H9 (cell line): ENCODE measurements around the gene THPO. TPM values are rescaled to one million over a fixed set of nuclear protein-coding genes. Genes with fewer than 3 reads are reported as not detected.

Experiments used
- DNase-seq: peaks from one replicate; pipeline ENCODE4 v3.0.0-alpha.2; 2017
- H2AFZ ChIP-seq: one replicate; pipeline ENCODE4 v1.6.1; 2013; ENCODE audit warnings: mild to moderate bottlenecking, low read length, control low read depth, moderate library complexity
- H2AK5ac ChIP-seq: 2 replicates; pipeline ENCODE4 v1.6.1; 2013; ENCODE audit warnings: low read length, control low read depth, mixed read lengths; ENCODE audit not compliant: insufficient read length
- H2BK120ac ChIP-seq: one replicate; pipeline ENCODE4 v1.6.1; 2013; ENCODE audit warnings: low read depth, mild to moderate bottlenecking, low read length, control low read depth, inconsistent platforms; ENCODE audit not compliant: poor library complexity, severe bottlenecking
- H2BK12ac ChIP-seq: 2 replicates; pipeline ENCODE4 v1.6.1; 2013; ENCODE audit warnings: low read length, control low read depth, mixed read lengths, low read depth; ENCODE audit not compliant: insufficient read length
- H2BK15ac ChIP-seq: 2 replicates; pipeline ENCODE4 v1.6.1; 2013; ENCODE audit warnings: low read depth, low read length, control low read depth
- H2BK20ac ChIP-seq: one replicate; pipeline ENCODE4 v1.6.1; 2013; ENCODE audit warnings: low read depth, mild to moderate bottlenecking, low read length, control low read depth, inconsistent platforms; ENCODE audit not compliant: poor library complexity, severe bottlenecking
- H2BK5ac ChIP-seq: 2 replicates; pipeline ENCODE4 v1.6.1; 2013; ENCODE audit warnings: low read length, control low read depth, mixed read lengths; ENCODE audit not compliant: insufficient read length
- H3K14ac ChIP-seq: 2 replicates; pipeline ENCODE4 v1.6.1; 2013; ENCODE audit warnings: low read length, control low read depth; ENCODE audit not compliant: insufficient read depth
- H3K18ac ChIP-seq: 2 replicates; pipeline ENCODE4 v1.6.1; 2013; ENCODE audit warnings: low read depth, mild to moderate bottlenecking, mixed read lengths, low read length, control low read depth; ENCODE audit not compliant: insufficient read length
- H3K23ac ChIP-seq: 2 replicates; pipeline ENCODE4 v1.6.1; 2013; ENCODE audit warnings: low read length, control low read depth, mixed read lengths, low read depth; ENCODE audit not compliant: insufficient read length
- H3K23me2 ChIP-seq: 2 replicates; pipeline ENCODE4 v1.6.1; 2013; ENCODE audit warnings: low read depth, mild to moderate bottlenecking, mixed read lengths, low read length, control low read depth; ENCODE audit not compliant: insufficient read length, poor library complexity, severe bottlenecking
- H3K27ac ChIP-seq: 2 replicates; pipeline ENCODE4 v1.5.1; 2013; ENCODE audit warnings: low read length, control low read depth, mixed read lengths, low read depth; ENCODE audit not compliant: insufficient read length
- H3K27me3 ChIP-seq: 2 replicates; pipeline ENCODE4 v1.6.1; 2013; ENCODE audit warnings: low read length, control low read depth, inconsistent platforms; ENCODE audit not compliant: insufficient read depth
- H3K4ac ChIP-seq: 2 replicates; pipeline ENCODE4 v1.6.1; 2013; ENCODE audit warnings: low read depth, mild to moderate bottlenecking, control low read depth, inconsistent platforms, low read length, moderate library complexity
- H3K4me1 ChIP-seq: 2 replicates; pipeline ENCODE4 v1.6.1; 2013; ENCODE audit warnings: low read length, control low read depth, inconsistent platforms; ENCODE audit not compliant: insufficient read depth
- H3K4me2 ChIP-seq: 2 replicates; pipeline ENCODE4 v1.6.1; 2013; ENCODE audit warnings: low read length, control low read depth, mixed read lengths; ENCODE audit not compliant: insufficient read length, insufficient read depth
- H3K56ac ChIP-seq: 2 replicates; pipeline ENCODE4 v1.6.1; 2013; ENCODE audit warnings: low read depth, mild to moderate bottlenecking, mixed read lengths, low read length, control low read depth; ENCODE audit not compliant: insufficient read length
- H3K79me1 ChIP-seq: 2 replicates; pipeline ENCODE4 v1.6.1; 2013; ENCODE audit warnings: low read depth, mild to moderate bottlenecking, moderate library complexity, low read length, control low read depth, inconsistent platforms; ENCODE audit not compliant: insufficient read depth, poor library complexity, severe bottlenecking
- H3K79me2 ChIP-seq: 2 replicates; pipeline ENCODE4 v1.6.1; 2013; ENCODE audit warnings: low read length, control low read depth, inconsistent platforms; ENCODE audit not compliant: insufficient read depth
- H3K9ac ChIP-seq: 2 replicates; pipeline ENCODE4 v1.6.1; 2013; ENCODE audit warnings: low read length, control low read depth, mixed read lengths; ENCODE audit not compliant: insufficient read length; ENCODE audit errors: extremely low read depth
- H3K9me3 ChIP-seq: one replicate; pipeline ENCODE4 v1.6.1; 2013; ENCODE audit warnings: low read depth, low read length, inconsistent platforms; ENCODE audit not compliant: control insufficient read depth
- H3T11ph ChIP-seq: one replicate; pipeline ENCODE4 v1.6.1; 2013; ENCODE audit warnings: mild to moderate bottlenecking, low read length, control low read depth, inconsistent platforms
- H4K20me1 ChIP-seq: one replicate; pipeline ENCODE4 v1.6.1; 2013; ENCODE audit not compliant: control insufficient read depth, insufficient read length, insufficient read depth
- H4K5ac ChIP-seq: 2 replicates; pipeline ENCODE4 v1.6.1; 2013; ENCODE audit warnings: low read depth, mild to moderate bottlenecking, mixed read lengths, low read length, control low read depth; ENCODE audit not compliant: insufficient read length
- H4K8ac ChIP-seq: replicated peaks from 2 replicates; pipeline ENCODE4 v1.6.1; 2013; ENCODE audit warnings: low read length, control low read depth, mixed read lengths, low read depth; ENCODE audit not compliant: insufficient read length
- H4K91ac ChIP-seq: 2 replicates; pipeline ENCODE4 v1.6.1; 2013; ENCODE audit warnings: low read depth, mild to moderate bottlenecking, moderate library complexity, mixed read lengths, low read length, control low read depth; ENCODE audit not compliant: insufficient read length
- H3K27ac Mint-ChIP-seq, 3 experiments: 2 replicates in 2 of 3; 3 replicates in 1 of 3; pipeline ENCODE4 v1.8.0; 2020 to 2021; ENCODE audit warnings: mixed read lengths in 3 of 3, mild to moderate bottlenecking in 1 of 3, moderate library complexity in 1 of 3
- H3K27me3 Mint-ChIP-seq: 2 replicates; pipeline ENCODE4 v1.8.0; 2021; ENCODE audit warnings: low read depth, mild to moderate bottlenecking, moderate library complexity, mixed read lengths
- H3K36me3 Mint-ChIP-seq, 3 experiments: 2 replicates in 2 of 3; 3 replicates in 1 of 3; pipeline ENCODE4 v1.8.0; 2020 to 2021; ENCODE audit warnings: low read depth in 3 of 3, mixed read lengths in 3 of 3; ENCODE audit not compliant: insufficient read depth in 1 of 3
- H3K4me1 Mint-ChIP-seq, 2 experiments: 2 replicates each; pipeline ENCODE4 v1.8.0; 2020; ENCODE audit warnings: mixed read lengths in 2 of 2
- H3K4me3 Mint-ChIP-seq, 2 experiments: 2 replicates in 1 of 2; 3 replicates in 1 of 2; pipeline ENCODE4 v1.8.0; 2020 to 2021; ENCODE audit warnings: mild to moderate bottlenecking in 2 of 2, mixed read lengths in 2 of 2, moderate library complexity in 1 of 2
- H3K9me3 Mint-ChIP-seq, 2 experiments: 2 replicates in 1 of 2; 3 replicates in 1 of 2; pipeline ENCODE4 v1.8.0; 2020; ENCODE audit warnings: mild to moderate bottlenecking in 2 of 2, mixed read lengths in 2 of 2, moderate library complexity in 1 of 2
- WGBS: extraction: QIAGEN DNeasy Blood & Tissue Kit; methylation state at CpG from one replicate; pipeline ENCODE4 v1.1.7; 2013; ENCODE audit warnings: missing lambda C conversion rate, low lambda C conversion rate, mixed read lengths; ENCODE audit not compliant: insufficient read length; ENCODE audit errors: extremely low coverage; 5-methylcytosine and 5-hydroxymethylcytosine counted together
- total RNA-seq: library from RNA; stranded (reverse); gene quantifications from 2 replicates; pipeline ENCODE4 v1.2.1, GENCODE V29; 2021
- TF ChIP-seq, protein P1 (sequence below): fragments of 200-600 bp; sonication (generic); conservative IDR thresholded peaks from 3 replicates; pipeline ENCODE4 v1.8.0; 2021; ENCODE audit warnings: antibody characterized with exemption, mild to moderate bottlenecking

The THPO gene
- total RNA-seq, 1 experiment from 2014 or later = 0.85 TPM

DNA sequence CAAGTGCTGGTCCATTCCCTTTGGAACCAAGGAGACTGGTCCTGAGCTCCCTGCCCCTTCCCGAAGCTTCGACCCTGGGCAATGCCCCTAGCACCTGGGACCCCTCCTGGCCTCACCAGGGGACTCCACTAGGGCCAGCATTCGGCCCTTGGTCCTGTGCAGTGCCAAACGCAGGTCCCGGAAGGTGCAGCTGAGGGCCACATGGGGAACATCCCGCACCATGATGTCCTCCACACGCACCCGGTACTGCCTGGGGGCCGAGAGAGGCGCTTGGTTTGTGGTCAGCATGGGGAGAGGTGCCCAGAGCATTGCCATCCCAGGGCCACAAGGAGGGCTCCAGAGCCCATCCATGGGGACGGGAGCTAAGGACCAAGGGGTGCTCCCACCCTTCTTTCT lies 24.5 kb downstream of the THPO start:
- no peaks in the 10 kb centered on the region for H3K9me3 ChIP-seq
- H3T11ph ChIP-seq = no peak overlapping the region
- Mint-ChIP-seq H3K27ac (no peak overlapping the region), H3K4me3 (no peak overlapping the region), H3K9me3 (no peaks in the 10 kb centered on the region; a peak in 1 of 5 replicates), H3K36me3 (peaks cover 22 to 57% (median 52%) of the 10 kb centered on the region in 3 experiments; a peak in 6 of 7 replicates), H3K4me1 (peaks cover 7 to 16% of the 10 kb centered on the region in 2 experiments), H3K27me3 (no peaks in the 10 kb centered on the region; the same call in 1 of the 2 replicates)
- TF ChIP-seq, protein P1, sequence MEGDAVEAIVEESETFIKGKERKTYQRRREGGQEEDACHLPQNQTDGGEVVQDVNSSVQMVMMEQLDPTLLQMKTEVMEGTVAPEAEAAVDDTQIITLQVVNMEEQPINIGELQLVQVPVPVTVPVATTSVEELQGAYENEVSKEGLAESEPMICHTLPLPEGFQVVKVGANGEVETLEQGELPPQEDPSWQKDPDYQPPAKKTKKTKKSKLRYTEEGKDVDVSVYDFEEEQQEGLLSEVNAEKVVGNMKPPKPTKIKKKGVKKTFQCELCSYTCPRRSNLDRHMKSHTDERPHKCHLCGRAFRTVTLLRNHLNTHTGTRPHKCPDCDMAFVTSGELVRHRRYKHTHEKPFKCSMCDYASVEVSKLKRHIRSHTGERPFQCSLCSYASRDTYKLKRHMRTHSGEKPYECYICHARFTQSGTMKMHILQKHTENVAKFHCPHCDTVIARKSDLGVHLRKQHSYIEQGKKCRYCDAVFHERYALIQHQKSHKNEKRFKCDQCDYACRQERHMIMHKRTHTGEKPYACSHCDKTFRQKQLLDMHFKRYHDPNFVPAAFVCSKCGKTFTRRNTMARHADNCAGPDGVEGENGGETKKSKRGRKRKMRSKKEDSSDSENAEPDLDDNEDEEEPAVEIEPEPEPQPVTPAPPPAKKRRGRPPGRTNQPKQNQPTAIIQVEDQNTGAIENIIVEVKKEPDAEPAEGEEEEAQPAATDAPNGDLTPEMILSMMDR = no peak
- no peak overlapping the region for H3K27ac ChIP-seq
- no peaks in the 10 kb centered on the region for H4K20me1 ChIP-seq
- H2BK20ac ChIP-seq = no peak overlapping the region
- no peak overlapping the region for H4K91ac ChIP-seq
- H2BK5ac ChIP-seq = no peak overlapping the region
- no peak overlapping the region for H2BK15ac ChIP-seq
- no peak overlapping the region for H2BK120ac ChIP-seq
- no peaks in the 10 kb centered on the region for H3K23me2 ChIP-seq
- H2AFZ ChIP-seq = no peak overlapping the region
- no peak overlapping the region for H3K9ac ChIP-seq
- no peaks in the 10 kb centered on the region for H3K4me1 ChIP-seq
- no peak overlapping the region for H3K14ac ChIP-seq
- H4K8ac ChIP-seq = no peak overlapping the region
- no peak overlapping the region for H3K4me2 ChIP-seq
- WGBS = no CpG with 5 or more reads among the region's 11 CpGs
- no peak overlapping the region for H3K23ac ChIP-seq
- no peak overlapping the region for H3K4ac ChIP-seq
- no peaks in the 10 kb centered on the region for H3K79me2 ChIP-seq
- H2BK12ac ChIP-seq = no peak overlapping the region
- no peaks in the 10 kb centered on the region for H3K27me3 ChIP-seq
- H3K18ac ChIP-seq = no peak overlapping the region
- H4K5ac ChIP-seq = no peak overlapping the region
- no peaks in the 10 kb centered on the region for H3K79me1 ChIP-seq
- H2AK5ac ChIP-seq = no peak overlapping the region
- no peak overlapping the region for H3K56ac ChIP-seq
- no peak for DNase-seq
